ENCODE results near the gene TBCB.
A peak's percentile ranks its signal among the peaks of the same experiment; 100 is the strongest.
"Not testable (repeated sequence)": the region's sequence is repeated elsewhere in the genome, so short reads cannot be mapped to it uniquely, and the experiment has no call there.

The TBCB gene

DNA sequence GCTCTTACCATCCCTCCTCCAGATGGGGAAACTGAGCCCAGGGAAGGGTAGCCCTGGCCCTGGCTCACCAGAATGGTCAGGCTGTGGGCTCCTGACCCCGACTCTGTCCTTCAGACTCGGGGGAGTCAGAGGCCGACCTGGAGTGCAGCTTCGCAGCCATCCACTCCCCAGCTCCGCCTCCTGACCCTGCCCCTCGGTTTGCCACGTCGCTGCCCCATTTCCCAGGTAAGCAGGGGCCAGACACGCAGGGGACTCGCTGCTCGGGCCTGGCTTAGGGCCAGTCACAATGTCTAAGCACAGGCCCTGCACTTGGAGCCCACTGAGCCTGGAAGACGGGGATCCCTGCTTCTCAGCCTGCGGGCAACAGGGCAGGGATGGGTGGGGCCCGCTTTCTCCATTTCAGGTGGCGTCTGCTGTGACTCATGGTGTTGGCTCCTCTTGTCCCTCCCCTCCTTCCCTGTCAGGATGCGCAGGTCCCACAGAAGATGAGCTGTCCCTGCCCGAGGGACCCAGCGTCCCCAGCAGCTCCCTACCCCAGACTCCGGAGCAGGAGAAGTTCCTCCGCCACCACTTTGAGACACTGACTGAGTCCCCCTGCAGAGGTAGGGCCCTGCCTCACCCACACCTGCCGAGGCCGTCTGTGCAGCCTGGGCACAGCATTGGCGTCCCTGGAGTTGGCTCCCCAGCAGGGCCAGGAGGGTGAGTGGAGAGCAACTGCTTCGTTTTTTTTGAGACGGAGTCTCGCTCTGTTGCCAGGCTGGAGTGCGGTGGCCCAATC, 13.5 kb upstream of the TBCB start:
- DNase-seq (ENCODE audit: low read depth in 2 of 2), result no peak

DNA sequence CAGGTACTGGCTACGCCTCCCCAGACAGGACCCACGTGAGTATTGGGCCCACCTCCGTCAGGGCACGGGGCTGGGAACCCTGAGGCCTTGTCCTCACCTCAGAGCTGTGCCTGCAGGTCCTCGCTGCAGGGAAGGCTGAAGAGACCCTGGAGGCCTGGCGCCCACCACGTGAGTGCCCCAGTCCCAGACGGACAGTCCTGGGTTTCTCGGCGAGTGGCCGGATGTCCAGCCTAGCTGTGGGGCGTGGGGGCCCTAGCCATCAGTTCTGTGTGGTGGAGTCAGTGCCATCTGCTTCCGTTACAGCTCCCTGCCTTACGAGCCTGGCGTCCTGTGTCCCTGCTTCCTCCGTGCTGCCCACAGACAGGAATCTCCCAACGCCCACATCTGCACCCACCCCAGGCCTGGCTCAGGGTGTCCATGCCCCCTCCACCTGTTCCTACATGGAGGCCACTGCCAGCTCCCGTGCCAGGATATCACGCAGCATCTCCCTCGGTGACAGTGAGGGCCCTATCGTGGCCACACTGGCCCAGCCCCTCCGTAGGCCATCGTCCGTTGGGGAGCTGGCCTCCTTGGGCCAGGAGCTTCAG, 12.1 kb upstream of the TBCB start:
- DNase-seq (ENCODE audit: low read depth in 2 of 2), result no peak

DNA sequence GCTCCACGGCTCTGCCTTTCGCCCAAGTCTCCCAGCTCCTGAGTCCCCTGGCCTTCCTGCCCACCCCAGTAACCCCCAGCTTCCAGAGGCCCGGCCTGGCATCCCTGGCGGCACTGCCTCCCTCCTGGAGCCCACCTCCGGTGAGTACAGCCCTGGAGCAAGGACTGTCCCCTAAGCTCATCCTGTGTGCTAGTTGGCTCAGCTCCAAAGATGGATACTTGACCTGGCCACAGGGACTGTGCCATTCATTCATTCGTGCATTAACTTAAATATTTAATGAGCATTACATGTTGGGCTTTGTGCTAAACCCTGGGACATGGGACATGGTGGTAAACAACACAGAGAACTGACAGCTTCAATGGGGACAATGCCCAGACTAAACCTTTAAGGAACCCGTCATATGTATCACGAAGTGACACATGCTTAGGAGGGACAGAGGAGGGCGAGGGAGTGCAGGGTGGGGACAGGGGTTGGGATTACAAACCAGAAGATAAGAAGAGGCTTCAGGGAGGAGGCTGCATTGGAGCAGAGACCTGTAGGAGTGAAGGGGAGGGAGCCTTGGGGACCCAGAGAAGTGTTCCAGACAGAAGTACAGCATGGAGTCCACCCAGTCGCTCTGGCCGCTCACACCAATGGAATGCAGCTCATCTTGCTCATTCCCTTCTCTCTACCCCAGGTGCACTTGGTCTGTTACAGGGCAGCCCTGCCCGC, 11.3 kb upstream of the TBCB start:
- DNase-seq (ENCODE audit: low read depth in 2 of 2), result no peak

DNA sequence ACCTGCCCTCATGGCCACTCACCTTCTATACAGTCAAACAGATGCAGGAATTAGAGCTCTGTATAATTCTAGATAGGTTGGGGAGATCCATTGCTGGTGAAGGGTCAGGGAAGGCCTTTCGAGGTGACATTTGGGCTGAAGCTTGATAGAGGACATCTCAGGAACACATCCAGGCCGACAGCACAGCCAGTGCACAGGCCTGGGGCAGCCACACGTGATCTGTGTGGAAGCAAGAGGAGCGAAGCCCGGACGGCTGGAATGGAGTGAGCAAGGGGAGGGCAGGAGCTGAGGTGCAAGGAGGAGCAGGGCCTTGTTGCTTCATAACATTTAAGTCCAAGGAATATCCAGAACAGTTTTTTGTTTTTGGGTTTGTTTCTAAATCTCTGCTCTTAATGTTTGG, 8.8 kb upstream of the TBCB start:
- no peak for DNase-seq (ENCODE audit: low read depth in 2 of 2)

DNA sequence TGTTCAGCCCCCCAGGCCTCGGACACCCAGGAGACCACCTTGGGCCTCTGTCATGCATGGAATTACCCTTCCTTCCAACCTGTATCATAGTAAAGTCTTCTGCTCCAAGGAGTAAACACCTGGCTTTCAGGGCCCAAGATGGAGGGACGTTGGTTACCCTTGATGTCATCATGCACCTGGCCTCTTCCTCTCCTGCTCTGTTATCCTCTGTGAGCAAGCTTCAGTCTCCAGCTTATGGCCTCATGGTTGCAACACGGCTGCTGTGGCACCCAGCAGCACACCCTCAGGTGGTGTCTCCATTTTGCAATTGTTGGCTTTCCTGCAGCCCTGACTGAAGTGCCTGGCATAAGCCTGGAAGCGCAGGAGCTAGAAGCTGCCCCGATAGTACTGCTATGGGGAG, 8.3 kb upstream of the TBCB start:
- no peak for DNase-seq (ENCODE audit: low read depth in 2 of 2)

DNA sequence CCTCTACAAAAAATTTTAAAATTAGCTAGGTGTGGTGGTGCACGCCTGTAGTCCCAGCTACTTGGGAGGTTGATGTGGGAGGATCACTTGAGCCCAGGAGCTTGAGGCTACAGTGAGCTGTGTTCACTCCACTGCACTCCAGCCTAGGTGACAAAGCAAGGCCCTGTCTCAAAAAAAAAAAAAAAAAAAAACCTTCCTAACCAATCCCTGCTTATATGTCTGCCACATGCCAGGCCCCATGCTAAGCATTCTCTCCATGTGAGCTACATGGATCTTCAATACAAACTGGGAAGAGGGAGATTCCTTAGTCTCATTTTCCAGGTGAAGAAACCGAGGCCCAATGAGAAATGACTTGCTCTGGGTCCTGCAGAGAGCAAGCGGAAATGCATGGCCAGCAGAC, 6.6 kb upstream of the TBCB start:
- DNase-seq (ENCODE audit: low read depth in 2 of 2), result no peak

DNA sequence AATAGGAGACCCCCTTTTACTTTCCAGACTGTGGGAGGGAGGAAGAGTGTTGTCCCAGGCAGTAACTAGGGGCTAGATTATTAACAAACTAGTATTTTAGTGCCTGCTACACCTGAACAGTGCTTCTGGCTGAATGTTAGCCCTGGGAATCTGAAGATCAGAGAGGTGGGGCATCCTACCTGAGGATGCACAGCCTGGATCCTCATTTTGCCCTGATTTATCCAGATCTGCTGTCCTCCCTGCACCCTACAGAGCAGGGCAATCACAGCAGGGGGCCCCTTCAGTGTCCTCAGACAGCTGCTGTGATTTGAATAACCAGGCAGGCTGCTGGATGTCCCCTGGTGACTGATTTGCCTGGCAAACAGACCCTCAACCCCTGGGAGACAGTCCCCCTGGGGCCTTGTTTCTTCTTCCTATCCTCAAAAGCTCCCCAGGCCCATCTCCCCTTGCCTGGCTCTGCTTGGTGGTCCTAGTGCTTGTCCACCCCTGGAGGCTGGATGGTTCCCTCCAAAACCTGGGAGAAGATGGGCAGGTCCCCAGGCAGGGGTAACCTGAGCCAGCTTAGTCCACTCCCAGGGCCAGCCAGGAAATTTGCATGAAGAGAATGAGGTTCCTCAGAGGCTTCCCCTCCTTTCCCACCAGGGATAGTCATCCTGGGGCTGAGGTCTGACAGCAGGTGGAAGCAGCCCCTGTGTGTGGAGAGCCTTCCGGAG, 4.6 kb upstream of the TBCB start, which contains the start of gene OVOL3:
TSS of gene OVOL3 (plus strand) at position 657 of the 713 bp plus-strand sequence. CDS start 60 bp downstream, outside the sequence.
- DNase-seq (ENCODE audit: low read depth in 2 of 2), result no peak

DNA sequence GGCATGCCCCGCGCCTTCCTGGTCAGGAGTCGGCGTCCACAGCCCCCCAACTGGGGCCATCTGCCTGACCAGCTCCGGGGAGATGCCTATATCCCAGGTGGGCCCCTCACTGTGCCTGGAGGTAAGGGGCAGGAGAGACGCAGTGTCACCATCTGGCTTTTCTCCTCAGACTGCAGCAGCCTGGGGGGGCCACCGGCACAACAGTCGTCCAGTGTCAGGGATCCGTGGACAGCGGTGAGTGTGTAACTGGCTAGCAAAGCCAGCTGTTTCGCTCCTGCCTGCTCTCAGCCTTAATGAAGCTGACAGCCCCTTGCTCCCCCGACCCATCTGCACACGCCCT, 4.1 kb upstream of the TBCB start:
- no peak for DNase-seq (ENCODE audit: low read depth in 2 of 2)

DNA sequence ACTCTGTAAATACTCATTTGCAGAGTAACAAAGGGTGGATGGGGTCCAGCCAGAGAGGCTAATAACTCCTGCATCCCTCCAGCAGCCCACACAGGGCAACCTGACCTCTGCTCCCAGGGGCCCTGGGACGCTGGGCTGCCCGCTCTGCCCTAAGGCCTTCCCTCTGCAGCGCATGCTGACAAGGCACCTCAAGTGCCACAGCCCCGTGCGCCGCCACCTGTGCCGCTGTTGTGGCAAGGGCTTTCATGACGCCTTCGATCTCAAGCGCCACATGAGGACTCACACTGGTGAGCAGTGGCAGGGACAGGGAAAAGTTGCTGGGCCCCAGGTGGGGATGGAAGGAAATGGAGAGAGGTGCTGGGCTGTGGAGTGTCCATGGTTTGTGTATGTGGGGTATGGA, 2.6 kb upstream of the TBCB start:
- no peak for DNase-seq (ENCODE audit: low read depth in 2 of 2)

DNA sequence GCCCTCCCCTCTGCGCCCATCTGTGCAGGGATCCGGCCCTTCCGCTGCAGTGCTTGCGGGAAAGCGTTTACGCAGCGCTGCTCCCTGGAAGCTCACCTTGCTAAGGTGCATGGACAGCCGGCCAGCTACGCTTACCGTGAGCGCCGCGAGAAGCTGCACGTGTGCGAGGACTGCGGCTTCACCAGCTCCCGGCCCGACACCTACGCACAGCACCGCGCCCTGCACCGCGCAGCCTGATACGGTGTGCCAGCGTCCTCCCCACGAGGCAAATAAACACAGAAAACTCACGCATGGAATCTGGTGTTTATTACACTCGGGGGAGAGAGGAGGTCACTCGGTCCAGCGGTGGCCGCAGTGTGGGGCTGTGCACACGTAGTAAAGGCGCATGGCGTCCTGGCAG, 1.8 kb upstream of the TBCB start:
- no peak for DNase-seq (ENCODE audit: low read depth in 2 of 2)

DNA sequence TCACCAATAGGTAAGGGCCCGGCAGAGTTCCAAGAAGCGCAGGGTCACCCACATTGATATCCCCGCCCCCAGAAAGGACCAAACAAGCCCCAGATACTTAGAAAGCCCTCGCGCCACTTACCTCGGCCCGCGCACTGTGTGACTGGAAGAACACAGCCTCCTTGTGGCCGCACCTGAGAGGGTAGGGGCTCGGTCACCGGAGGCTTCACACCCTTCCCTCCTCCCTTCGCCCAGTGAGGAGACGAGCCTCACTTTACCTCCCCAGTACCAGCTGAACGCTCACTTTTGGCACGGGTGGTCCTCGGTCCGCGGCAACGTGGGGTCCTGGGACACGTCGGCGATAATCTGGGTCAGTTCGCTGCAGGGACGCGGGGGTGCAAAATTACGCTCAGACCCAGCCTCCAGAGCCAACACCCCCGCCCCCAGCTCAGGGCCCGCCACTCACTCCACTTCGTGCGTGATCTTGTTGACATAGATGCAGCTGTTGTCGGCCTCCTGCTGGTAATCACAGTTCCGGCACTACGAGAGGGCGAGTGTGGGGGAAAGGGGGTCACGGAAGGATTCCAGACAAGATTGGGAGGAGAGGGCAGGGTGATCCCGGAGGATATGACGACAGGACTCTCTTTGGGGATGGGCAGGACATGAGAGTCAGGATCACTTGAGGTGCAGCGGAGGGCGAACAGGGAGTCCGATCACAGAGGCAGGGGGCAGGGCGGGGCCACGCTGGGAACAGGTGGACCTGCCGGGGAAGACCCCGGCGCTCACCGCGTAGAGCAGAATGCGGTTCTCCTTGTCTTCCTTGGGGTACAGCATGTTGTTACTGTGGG, 1.2 kb upstream of the TBCB start:
- no peak for DNase-seq (ENCODE audit: low read depth in 2 of 2)

DNA sequence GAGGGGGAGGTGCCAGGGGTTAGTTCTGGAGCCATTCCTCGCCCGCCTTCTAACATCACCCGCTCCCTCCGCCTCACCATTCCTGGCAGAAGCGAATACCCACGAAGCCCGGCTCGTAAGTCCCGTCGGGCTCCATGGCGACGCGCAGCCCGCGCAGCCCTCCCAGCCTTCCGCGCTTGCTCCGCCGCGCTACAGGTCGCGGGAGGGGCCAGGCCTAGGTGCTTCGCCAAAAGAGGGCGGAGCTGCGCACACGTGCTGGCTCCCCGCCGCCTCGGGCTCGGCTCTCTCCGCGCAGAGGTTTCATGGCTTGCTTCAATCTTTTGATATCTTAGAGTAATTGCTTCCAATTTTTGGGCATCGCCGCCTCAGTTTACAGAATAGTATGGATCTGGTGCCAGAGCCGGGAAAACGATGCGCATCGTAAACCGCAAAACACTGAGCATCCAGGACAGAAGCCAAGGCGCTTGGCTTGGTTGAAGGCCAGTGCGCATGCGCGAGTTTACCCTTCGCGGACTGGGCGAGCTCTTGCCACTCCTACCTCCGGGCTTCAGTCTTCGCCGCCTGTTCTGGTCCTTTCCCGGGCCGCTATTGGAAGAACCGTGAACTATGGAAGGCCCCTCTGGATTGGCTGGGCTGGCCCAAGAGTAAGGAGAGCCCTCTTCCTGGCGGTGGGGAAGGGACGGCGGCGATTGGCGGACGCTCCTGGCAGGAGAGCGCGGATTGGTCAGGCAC, 381 bp upstream of the TBCB start, which contains the start of gene POLR2I:
TSS of gene POLR2I (minus strand) at position 155 of the 732 bp plus-strand sequence. CDS start at position 136, 19 bp downstream.
- DNase-seq (ENCODE audit: low read depth in 2 of 2), result peak; percentile 100

DNA sequence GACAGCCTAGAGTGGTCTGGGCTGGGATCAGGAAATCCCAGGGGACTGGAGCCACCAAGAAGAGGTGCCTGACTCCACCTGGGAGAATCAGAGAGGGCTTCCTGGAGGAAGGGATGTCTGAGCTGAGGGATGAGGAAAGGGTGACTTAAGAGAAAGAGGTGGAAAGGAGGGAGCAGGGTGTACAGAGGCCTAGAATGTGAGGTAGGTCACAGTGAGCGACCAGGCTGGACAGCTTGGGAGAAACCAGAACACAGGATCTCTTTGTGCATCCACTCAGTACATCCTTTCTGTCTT, 1.0 kb downstream of the TBCB start:
- DNase-seq (ENCODE audit: low read depth in 2 of 2), result no peak

DNA sequence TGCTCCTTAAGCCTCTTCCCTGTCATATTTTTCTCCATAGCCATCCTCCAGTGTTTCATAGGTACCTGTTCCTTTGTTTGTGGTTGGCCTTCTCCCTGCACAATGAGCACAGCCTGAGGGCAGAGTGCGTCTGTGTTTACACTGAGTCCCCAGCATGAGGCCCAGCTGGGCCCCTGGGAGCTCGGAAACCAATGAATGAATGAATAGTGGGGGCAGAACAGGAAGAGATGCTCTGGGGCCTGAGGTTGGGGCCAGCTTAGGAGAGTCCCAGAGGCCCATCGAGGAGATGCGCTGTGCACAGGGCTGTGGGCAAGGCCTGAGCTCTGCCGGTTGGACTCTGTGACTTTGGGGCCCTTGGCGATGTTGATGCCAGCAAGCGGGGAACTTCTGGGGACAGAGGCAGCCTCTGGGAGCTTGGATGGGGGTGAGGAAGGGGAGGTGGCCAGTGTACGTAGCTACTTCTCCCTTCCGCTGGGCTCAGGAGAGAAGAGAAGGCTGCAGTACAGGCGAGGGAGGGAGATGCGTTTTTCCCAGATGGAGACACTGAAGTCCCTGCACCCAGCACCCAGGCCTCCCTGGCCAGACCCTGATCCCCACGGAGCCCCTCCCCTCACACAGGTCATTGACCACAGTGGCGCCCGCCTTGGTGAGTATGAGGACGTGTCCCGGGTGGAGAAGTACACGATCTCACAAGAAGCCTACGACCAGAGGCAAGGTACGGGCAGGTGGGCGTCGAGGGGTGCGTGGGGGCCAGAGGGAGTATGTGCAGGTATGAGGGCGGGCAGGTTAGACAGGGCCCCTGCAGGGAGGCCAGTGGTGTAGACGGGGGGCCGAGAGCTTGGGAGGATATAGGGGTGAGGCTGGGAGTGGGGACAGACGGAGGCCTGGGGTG, 5.1 kb downstream of the TBCB start:
- no peak for DNase-seq (ENCODE audit: low read depth in 2 of 2)

DNA sequence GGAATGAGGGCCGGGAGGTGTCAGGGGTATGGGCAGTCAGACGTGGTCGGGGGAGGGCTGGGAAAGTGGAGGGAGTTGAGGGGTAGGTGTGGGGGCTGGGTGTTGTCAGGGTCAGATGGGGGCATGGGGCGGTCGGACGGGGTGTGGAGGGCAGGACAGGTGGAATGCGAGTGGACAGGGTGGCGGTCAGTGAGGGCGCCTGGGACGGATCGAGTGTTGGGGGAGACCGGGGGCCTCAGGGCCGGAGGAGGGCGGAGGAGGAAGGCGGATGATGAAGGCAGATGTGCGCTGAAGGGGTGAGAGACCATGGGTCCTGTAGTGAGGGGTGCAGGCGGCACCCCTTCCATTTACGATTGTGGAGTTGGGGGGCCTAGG, 5.7 kb downstream of the TBCB start:
- DNase-seq (ENCODE audit: low read depth in 2 of 2), result no peak

DNA sequence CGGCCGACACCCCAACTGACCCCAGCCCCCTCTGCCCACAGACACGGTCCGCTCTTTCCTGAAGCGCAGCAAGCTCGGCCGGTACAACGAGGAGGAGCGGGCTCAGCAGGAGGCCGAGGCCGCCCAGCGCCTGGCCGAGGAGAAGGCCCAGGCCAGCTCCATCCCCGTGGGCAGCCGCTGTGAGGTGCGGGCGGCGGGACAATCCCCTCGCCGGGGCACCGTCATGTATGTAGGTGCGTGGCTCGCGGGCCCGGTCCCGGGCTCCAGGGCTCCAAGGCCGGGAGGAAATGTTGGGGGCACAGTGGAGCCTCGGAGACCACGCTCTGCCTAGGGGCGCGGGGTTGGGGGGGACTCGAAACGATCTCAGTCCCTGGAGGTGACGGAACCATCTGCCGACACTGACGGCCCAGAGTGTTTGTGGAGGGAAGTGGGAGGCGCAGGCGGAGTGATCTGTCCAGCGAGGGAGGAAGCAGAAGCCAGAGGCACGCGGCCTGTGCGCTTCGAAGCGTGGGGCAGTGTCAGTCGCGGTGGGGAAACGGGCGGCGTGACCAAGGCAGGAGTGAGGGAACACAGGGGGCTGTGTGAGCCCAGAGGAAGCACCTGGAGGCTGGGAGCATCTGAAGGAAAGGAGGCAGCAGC, 6.3 kb downstream of the TBCB start:
- no peak for DNase-seq (ENCODE audit: low read depth in 2 of 2)

DNA sequence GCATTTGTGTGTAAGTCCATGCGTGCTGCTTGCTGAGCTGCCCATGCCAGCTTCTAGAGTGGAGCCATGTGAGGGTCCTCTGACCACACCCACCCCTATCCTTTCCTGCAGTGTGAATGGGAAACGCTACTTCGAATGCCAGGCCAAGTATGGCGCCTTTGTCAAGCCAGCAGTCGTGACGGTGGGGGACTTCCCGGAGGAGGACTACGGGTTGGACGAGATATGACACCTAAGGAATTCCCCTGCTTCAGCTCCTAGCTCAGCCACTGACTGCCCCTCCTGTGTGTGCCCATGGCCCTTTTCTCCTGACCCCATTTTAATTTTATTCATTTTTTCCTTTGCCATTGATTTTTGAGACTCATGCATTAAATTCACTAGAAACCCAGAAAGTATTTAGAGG, 10.3 kb downstream of the TBCB start:
- DNase-seq (ENCODE audit: low read depth in 2 of 2), result no peak

DNA sequence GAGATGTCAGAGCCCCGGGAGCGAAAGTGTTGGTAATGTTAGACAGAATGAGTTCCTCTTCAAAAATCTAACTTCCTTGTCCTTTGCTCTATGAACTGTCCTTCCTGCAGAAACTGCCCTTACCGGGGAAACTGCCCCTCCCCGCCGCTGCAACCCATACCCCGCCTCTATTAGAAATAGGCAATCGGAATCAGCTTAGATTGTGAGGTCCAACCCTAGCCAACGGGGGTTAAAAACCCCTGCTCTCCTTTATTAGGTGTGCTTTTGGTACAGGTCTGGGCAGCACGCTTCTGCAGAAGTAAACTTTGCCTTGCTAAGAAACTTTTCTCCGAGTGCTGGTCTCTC, 13.1 kb downstream of the TBCB start:
- no peak for DNase-seq (ENCODE audit: low read depth in 2 of 2)

DNA sequence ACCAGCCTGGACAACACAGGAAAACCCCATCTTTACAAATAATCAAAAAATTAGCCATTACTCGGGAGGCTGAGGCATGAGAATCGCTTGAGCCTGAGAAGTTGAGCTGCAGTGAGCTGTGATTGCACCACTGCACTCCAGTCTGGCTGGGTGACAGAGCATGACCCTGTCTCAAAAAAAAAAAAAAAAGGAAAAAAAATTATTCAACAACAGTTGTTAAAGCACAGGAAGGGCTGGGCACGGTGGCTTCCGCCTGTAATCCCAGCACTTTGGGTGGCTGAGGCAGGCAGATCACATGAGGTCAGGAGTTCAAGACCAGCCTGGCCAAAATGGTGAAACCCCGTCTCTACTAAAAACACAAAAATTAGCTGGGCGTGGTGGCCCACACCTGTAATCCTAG, 16.0 kb downstream of the TBCB start:
- not testable (repeated sequence) for DNase-seq (ENCODE audit: low read depth in 2 of 2)

DNA sequence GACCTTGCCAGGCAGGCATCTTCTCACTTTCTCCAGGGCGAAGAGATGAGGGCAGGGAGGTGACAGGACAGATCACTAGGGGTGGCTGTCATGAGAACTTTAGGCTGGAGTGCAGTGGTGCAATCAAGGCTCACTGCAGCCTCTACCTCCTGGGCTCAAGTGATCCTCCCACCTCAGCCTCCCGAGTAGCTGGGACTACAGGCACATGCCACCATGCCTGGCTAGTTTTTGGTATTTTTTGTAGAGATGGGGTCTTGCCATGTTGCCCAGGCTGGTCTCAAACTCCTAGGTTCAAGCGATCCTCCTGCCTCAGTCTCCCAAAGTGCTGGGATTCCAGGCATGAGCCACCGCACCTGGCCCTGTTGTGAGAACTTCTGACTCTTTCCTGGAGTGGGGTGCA, 19.6 kb downstream of the TBCB start:
- not testable (repeated sequence) for DNase-seq (ENCODE audit: low read depth in 2 of 2)
